Natural killer cell (primary cell): ENCODE data around the gene MME. TPM values are rescaled to one million over a fixed set of nuclear protein-coding genes. Genes with fewer than 3 reads are reported as not detected.
A peak's percentile ranks its signal among the peaks of the same experiment; 100 is the strongest.

Source experiments
- ATAC-seq, 3 donors: fragments of 150-1000 bp in 2 of 3; fragments of 200-7000 bp in 1 of 3; cut with Tn5 transposase; 1 replicate in 1 of 3; 2 replicates in 2 of 3; pipeline ENCODE4 v1.10.0; 2021; ENCODE audit warnings: mild to moderate bottlenecking in 2 of 3, moderate library complexity in 2 of 3
- DNase-seq, 2 donors: peaks; one replicate each; pipeline versions ENCODE4 v3.0.0 to v3.0.0-alpha.2; 2013 to 2021; ENCODE audit warnings: mixed read lengths in 1 of 2
- H3K27ac ChIP-seq: one replicate; pipeline ENCODE4 v1.5.1; 2013; ENCODE audit warnings: mild to moderate bottlenecking, low read length
- H3K27me3 ChIP-seq: one replicate; pipeline ENCODE4 v1.6.1; 2013; ENCODE audit warnings: low read length; ENCODE audit not compliant: control insufficient read depth, insufficient read depth
- H3K36me3 ChIP-seq: one replicate; pipeline ENCODE4 v1.6.1; 2013; ENCODE audit warnings: low read length; ENCODE audit not compliant: control insufficient read depth, insufficient read depth
- H3K4me1 ChIP-seq: one replicate; pipeline ENCODE4 v1.6.1; 2013; ENCODE audit warnings: low read length; ENCODE audit not compliant: control insufficient read depth, insufficient read depth
- H3K4me3 ChIP-seq: one replicate; pipeline ENCODE4 v1.5.1; 2013; ENCODE audit warnings: low read length
- H3K9me3 ChIP-seq: one replicate; pipeline ENCODE4 v1.6.1; 2013; ENCODE audit warnings: low read length; ENCODE audit not compliant: control insufficient read depth, insufficient read depth
- H3K27ac Mint-ChIP-seq, 2 donors: one replicate each; pipeline ENCODE4 v1.8.0; 2022; ENCODE audit warnings: mild to moderate bottlenecking in 2 of 2, mixed read lengths in 2 of 2, moderate library complexity in 1 of 2
- H3K27me3 Mint-ChIP-seq, 2 donors: one replicate each; pipeline ENCODE4 v1.8.0; 2022; ENCODE audit warnings: low read depth in 2 of 2, mixed read lengths in 2 of 2
- H3K36me3 Mint-ChIP-seq: one replicate; pipeline ENCODE4 v1.8.0; 2022; ENCODE audit warnings: mixed read lengths
- H3K4me1 Mint-ChIP-seq, 2 donors: one replicate each; pipeline ENCODE4 v1.8.0; 2022; ENCODE audit warnings: mixed read lengths in 2 of 2
- H3K4me3 Mint-ChIP-seq: one replicate; pipeline ENCODE4 v1.8.0; 2022; ENCODE audit warnings: mild to moderate bottlenecking, moderate library complexity, mixed read lengths
- H3K9me3 Mint-ChIP-seq, 2 donors: one replicate each; pipeline ENCODE4 v1.8.0; 2022; ENCODE audit warnings: mixed read lengths in 2 of 2
- CTCF ChIP-seq: fragments of 200-600 bp; IDR thresholded peaks from one replicate; pipeline ENCODE4 v1.8.0; 2022; ENCODE audit warnings: antibody characterized with exemption
- WGBS: methylation state at CpG from one replicate; pipeline ENCODE4 v1.1.7; 2013; ENCODE audit warnings: missing lambda C conversion rate; ENCODE audit not compliant: insufficient coverage; 5-methylcytosine and 5-hydroxymethylcytosine counted together
- intact Hi-C: fragments of 100-400 bp; cut with micrococcal nuclease; formaldehyde crosslinking; loops from one replicate; pipeline ENCODE4 v1.14.2; 2022
- total RNA-seq, 4 donors: library from RNA; stranded (reverse); fragments of 120-200 nt in 1 of 4; gene quantifications; one replicate each; pipeline versions ENCODE4 v1.2.3 to v1.2.4, GENCODE V29; 2013 to 2022

The MME gene
- total RNA-seq, 3 donors from 2014 or later (not counting 1 experiment from before 2014, with no cell fraction given), result 0.16 to 6.1 TPM; not detected in 1

- H3K27ac Mint-ChIP-seq, result no peak overlapping the region
- ATAC-seq, result no peak
- Histone ChIP-seq H3K4me3 (no peak overlapping the region), H3K27ac (no peak overlapping the region), H3K27me3 (no peaks in the 10 kb centered on the region), H3K36me3 (no peaks in the 10 kb centered on the region), H3K9me3 (no peaks in the 10 kb centered on the region), H3K4me1 (peaks cover 4% of the 10 kb centered on the region)
- TF ChIP-seq CTCF, result no peak
- H3K36me3 Mint-ChIP-seq, result no peaks in the 10 kb centered on the region
- WGBS, result 90% methylated on average over 5 of the region's 5 CpGs
- H3K9me3 Mint-ChIP-seq, result peaks cover 0 to 4% of the 10 kb centered on the region in 2 donors
- intact Hi-C loops, result no loop called here
- peaks cover 9 to 16% of the 10 kb centered on the region in 2 donors for H3K4me1 Mint-ChIP-seq
- no peak overlapping the region for H3K4me3 Mint-ChIP-seq
- no peak for DNase-seq
- H3K27me3 Mint-ChIP-seq, result no peaks in the 10 kb centered on the region
Measured at GRCh38 chr3:155179966-155180757, 100.0 kb downstream of the MME start.

GRCh38 chr3:155182467-155182866, 102.3 kb downstream of the MME start:
- peaks cover 0 to 4% of the 10 kb centered on the region in 2 donors for H3K9me3 Mint-ChIP-seq

GRCh38 chr3:155184011-155184410, 103.9 kb downstream of the MME start:
- Histone ChIP-seq H3K9me3 (no peaks in the 10 kb centered on the region), H3K4me3 (no peak overlapping the region), H3K27me3 (no peaks in the 10 kb centered on the region), H3K27ac (no peak overlapping the region), H3K4me1 (peaks cover 4% of the 10 kb centered on the region), H3K36me3 (no peaks in the 10 kb centered on the region)
- intact Hi-C loops, result no loop called here
- peak overlapping the region; percentile 38 to 57 for H3K27ac Mint-ChIP-seq
- WGBS, result 0% methylated on average over 1 of the region's 1 CpG
- H3K9me3 Mint-ChIP-seq, result peaks cover 0 to under 1% of the 10 kb centered on the region in 2 donors
- no peak for TF ChIP-seq CTCF
- peaks cover 9 to 12% of the 10 kb centered on the region in 2 donors for H3K4me1 Mint-ChIP-seq
- H3K27me3 Mint-ChIP-seq, result no peaks in the 10 kb centered on the region
- peak overlapping the region; percentile 4 for H3K4me3 Mint-ChIP-seq
- no peak for DNase-seq
- ATAC-seq, result peak in 2 of 3 donors; percentile 20 to 44
- no peaks in the 10 kb centered on the region for H3K36me3 Mint-ChIP-seq

More at GRCh38 chr3:155182467-155182866, 102.3 kb downstream of the MME start:
- Mint-ChIP-seq H3K4me3 (no peak overlapping the region), H3K27ac (no peak overlapping the region), H3K36me3 (no peaks in the 10 kb centered on the region), H3K4me1 (peaks cover 9 to 16% of the 10 kb centered on the region in 2 donors), H3K27me3 (no peaks in the 10 kb centered on the region)
- DNase-seq (no peak), ATAC-seq (no peak)
- no peaks in the 10 kb centered on the region for H3K9me3 ChIP-seq
- intact Hi-C loops, result no loop called here
- no peak overlapping the region for H3K27ac ChIP-seq
- no CpG with 5 or more reads among the region's 1 CpG for WGBS
- TF ChIP-seq CTCF, result no peak
- no peaks in the 10 kb centered on the region for H3K27me3 ChIP-seq
- no peak overlapping the region for H3K4me3 ChIP-seq
- peaks cover 4% of the 10 kb centered on the region for H3K4me1 ChIP-seq
- H3K36me3 ChIP-seq, result no peaks in the 10 kb centered on the region
